Cardiac muscle cell (in vitro differentiated cells and primary cell): ENCODE results near the gene PWWP3B. TPM values are rescaled to one million over a fixed set of nuclear protein-coding genes. Genes with fewer than 3 reads are reported as not detected.

Experiments used
- DNase-seq, 2 donors: peaks; one replicate each; pipeline versions ENCODE4 v3.0.0 to v3.0.0-alpha.2; 2010 to 2017; ENCODE audit warnings: low read depth in 1 of 2, low spot score in 1 of 2
- H3K27ac ChIP-seq: fragments of 200-600 bp; sonication (generic); 2 replicates; pipeline ENCODE4 v1.5.1; 2016
- H3K27me3 ChIP-seq: fragments of 200-600 bp; sonication (generic); 2 replicates; pipeline ENCODE4 v1.6.0; 2016; ENCODE audit warnings: control low read depth
- H3K36me3 ChIP-seq: fragments of 200-600 bp; sonication (generic); 2 replicates; pipeline ENCODE4 v1.5.1; 2016; ENCODE audit warnings: control low read depth
- H3K4me1 ChIP-seq: fragments of 200-600 bp; sonication (generic); 2 replicates; pipeline ENCODE4 v1.8.1; 2017; ENCODE audit warnings: low read depth, mild to moderate bottlenecking, mixed run types
- H3K4me3 ChIP-seq: fragments of 200-600 bp; sonication (generic); 2 replicates; pipeline ENCODE4 v1.5.1; 2016; ENCODE audit warnings: mild to moderate bottlenecking
- H3K9me3 ChIP-seq: fragments of 200-600 bp; sonication (generic); 2 replicates; pipeline ENCODE4 v1.5.1; 2017; ENCODE audit warnings: low read depth, mild to moderate bottlenecking, control low read depth
- polyA plus RNA-seq: library from polyadenylated mRNA; unstranded; fragments of >200 nt; fragmentation: Nextera tagmentation; extraction: Ambion mirVana; gene quantifications from 2 replicates; pipeline ENCODE4 v1.2.1, GENCODE V29; 2016
- total RNA-seq: library from RNA; depleted of rRNA; stranded (reverse); fragments of >200 nt; gene quantifications from 2 replicates; pipeline ENCODE4 v1.2.3, GENCODE V29; 2016
- TF ChIP-seq, protein P1 (sequence below): IDR thresholded peaks from 2 replicates; pipeline ENCODE4 v1.5.1; 2012; ENCODE audit warnings: low read depth, mild to moderate bottlenecking, low read length

The PWWP3B gene
- total and polyA plus RNA-seq, 2 experiments from 2014 or later: 19.2 to 25.3 TPM

DNA sequence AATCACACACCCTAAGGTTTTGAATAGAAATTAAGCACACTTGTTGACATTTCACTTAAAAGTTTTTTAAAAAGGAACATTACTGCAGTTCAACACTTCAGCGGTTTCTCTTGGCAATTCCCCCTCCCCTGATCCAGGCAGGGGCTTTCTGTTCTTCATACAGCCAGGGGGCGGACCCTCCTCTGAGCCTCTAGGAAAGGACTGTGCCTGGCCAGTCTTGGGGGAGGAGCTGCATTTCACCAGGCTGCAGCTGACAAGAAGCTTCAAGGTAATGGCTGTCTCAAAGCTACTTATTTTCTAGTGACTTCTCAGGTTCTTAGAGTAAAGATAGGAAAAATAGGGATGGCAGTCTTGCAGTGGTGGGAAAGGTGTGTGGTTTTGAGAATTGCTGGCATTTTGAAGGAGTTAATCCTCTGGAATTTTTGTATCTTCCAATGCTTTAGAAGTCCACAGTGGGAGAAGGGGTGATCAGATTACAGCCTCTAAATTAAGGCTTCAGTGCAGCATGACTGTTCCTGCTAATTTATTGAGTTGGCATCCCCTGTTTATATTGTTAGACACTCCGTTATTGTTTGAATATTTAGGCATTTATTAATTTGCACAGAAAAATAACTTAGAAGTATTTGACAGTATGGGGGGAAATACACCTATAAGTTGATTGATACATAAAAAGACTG is 33.5 kb downstream of the PWWP3B start:
- TF ChIP-seq, protein P1, sequence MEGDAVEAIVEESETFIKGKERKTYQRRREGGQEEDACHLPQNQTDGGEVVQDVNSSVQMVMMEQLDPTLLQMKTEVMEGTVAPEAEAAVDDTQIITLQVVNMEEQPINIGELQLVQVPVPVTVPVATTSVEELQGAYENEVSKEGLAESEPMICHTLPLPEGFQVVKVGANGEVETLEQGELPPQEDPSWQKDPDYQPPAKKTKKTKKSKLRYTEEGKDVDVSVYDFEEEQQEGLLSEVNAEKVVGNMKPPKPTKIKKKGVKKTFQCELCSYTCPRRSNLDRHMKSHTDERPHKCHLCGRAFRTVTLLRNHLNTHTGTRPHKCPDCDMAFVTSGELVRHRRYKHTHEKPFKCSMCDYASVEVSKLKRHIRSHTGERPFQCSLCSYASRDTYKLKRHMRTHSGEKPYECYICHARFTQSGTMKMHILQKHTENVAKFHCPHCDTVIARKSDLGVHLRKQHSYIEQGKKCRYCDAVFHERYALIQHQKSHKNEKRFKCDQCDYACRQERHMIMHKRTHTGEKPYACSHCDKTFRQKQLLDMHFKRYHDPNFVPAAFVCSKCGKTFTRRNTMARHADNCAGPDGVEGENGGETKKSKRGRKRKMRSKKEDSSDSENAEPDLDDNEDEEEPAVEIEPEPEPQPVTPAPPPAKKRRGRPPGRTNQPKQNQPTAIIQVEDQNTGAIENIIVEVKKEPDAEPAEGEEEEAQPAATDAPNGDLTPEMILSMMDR: no peak
- Histone ChIP-seq H3K9me3 (no peaks in the 10 kb centered on the region), H3K4me1 (no peaks in the 10 kb centered on the region), H3K36me3 (peaks cover 12% of the 10 kb centered on the region), H3K4me3 (no peak overlapping the region), H3K27me3 (no peaks in the 10 kb centered on the region), H3K27ac (peak overlapping the region; percentile 26)
- DNase-seq: peak in 1 of 2 donors; percentile 66

DNA sequence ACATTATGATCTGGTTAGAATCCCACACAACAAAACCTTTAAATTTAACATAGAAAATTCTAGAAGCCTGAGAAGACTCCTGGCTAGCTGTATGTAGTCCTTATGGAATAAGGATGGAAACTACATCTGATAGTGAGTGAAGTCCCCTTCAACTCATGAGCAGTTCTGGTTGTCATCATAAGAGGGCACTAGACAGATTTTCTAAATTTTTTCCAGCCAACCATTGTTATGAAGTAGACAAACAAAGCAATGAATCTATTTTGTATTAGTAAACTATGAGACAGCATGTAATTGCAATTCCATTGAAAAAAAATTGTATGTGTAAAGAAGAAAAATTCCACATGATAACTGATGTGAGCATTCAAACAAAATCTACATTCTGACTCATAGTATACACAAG is 35.2 kb downstream of the PWWP3B start:
- no peaks in the 10 kb centered on the region for H3K27me3 ChIP-seq
- no peak for DNase-seq
- H3K4me3 ChIP-seq: no peak overlapping the region
- no peak overlapping the region for H3K27ac ChIP-seq
- H3K36me3 ChIP-seq: peaks cover 12% of the 10 kb centered on the region
- TF ChIP-seq, protein P1: no peak
- no peaks in the 10 kb centered on the region for H3K4me1 ChIP-seq
- H3K9me3 ChIP-seq: no peaks in the 10 kb centered on the region

DNA sequence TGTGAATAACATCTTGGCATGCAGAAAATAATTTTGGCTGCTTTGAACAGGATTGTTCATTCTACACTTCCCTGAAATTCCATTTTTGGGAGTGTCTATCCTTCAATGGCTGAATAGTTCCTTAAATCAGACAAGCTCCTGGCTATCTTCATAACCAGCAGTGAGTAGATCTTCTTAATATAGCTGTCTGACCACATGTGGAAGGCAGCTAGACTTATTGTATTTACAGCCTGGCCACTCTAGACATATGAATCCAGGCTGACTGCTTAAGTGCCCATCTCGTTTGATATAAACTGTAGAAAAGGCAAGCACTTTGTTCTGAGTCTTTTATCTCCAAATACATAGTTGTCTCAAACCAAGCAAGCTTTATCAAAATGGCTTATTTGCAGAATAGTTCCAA is 40.0 kb downstream of the PWWP3B start:
- Histone ChIP-seq H3K27ac (no peak overlapping the region), H3K4me1 (no peaks in the 10 kb centered on the region), H3K9me3 (no peaks in the 10 kb centered on the region), H3K27me3 (no peaks in the 10 kb centered on the region), H3K4me3 (no peak overlapping the region), H3K36me3 (peaks cover 12% of the 10 kb centered on the region)
- DNase-seq: no peak
- TF ChIP-seq, protein P1: no peak

Other genes with a start within 250 kb of the PWWP3B start
- gene SERPINA7, start 129.6 kb upstream of the PWWP3B start, total RNA-seq: not detected in 2 replicates
- gene SERPINA7, start 129.6 kb upstream of the PWWP3B start, polyA plus RNA-seq: not detected in 2 replicates